IMR-90 (cell line): ENCODE results near the gene ST7. TPM values are rescaled to one million over a fixed set of nuclear protein-coding genes. Genes with fewer than 3 reads are reported as not detected.

ENCODE experiments used
- ATAC-seq: fragments of 200-7000 bp; cut with Tn5 transposase; 2 replicates; pipeline ENCODE4 v1.9.1; 2020; ENCODE audit warnings: low read depth, mild to moderate bottlenecking, moderate library complexity
- BruUV-seq: library from RNA; stranded (reverse); fragments of 400-500 nt; replicated peaks from 2 replicates; lab custom pipeline; 2021; lab: Mats Ljungman, UMichigan
- CTCF ChIA-PET: fragments of 300-600 bp; formaldehyde crosslinking; extraction: SDS; loops from one replicate; lab custom pipeline; 2021; ENCODE audit warnings: antibody characterized with exemption; lab: Yijun Ruan, JAX
- POLR2A ChIA-PET: fragments of 300-600 bp; sonication (Branson Sonifier 250); formaldehyde crosslinking; loops from one replicate; lab custom pipeline; 2022; ENCODE audit warnings: antibody characterized with exemption; ENCODE audit not compliant: unreplicated experiment; lab: Charles Lee
- DNase-seq: peaks from one replicate; pipeline ENCODE4 v3.0.0; 2013
- H2AFZ ChIP-seq: replicated peaks from 2 replicates; pipeline ENCODE3; 2013; ENCODE audit warnings: low read length, mild to moderate bottlenecking; ENCODE audit not compliant: poor library complexity
- H2AK5ac ChIP-seq: 2 replicates; pipeline ENCODE4 v1.6.1; 2013; ENCODE audit warnings: low read depth, low read length, inconsistent platforms
- H2AK9ac ChIP-seq: replicated peaks from 2 replicates; pipeline ENCODE3; 2013; ENCODE audit warnings: mild to moderate bottlenecking, low read depth, low read length, moderate library complexity; ENCODE audit not compliant: poor library complexity
- H2BK120ac ChIP-seq: 2 replicates; pipeline ENCODE4 v1.6.1; 2013; ENCODE audit warnings: low read depth, low read length, inconsistent platforms
- H2BK15ac ChIP-seq: 3 replicates; pipeline ENCODE4 v1.6.1; 2013; ENCODE audit warnings: low read depth, low read length, inconsistent platforms
- H2BK20ac ChIP-seq: 2 replicates; pipeline ENCODE4 v1.6.1; 2013; ENCODE audit warnings: low read depth, mild to moderate bottlenecking, inconsistent platforms, low read length, moderate library complexity
- H2BK5ac ChIP-seq: 2 replicates; pipeline ENCODE4 v1.6.1; 2013; ENCODE audit warnings: mild to moderate bottlenecking, low read depth, low read length, inconsistent platforms; ENCODE audit not compliant: poor library complexity, severe bottlenecking
- H3K14ac ChIP-seq: replicated peaks from 2 replicates; pipeline ENCODE4 v1.6.1; 2013; ENCODE audit warnings: low read depth, low read length, inconsistent platforms
- H3K18ac ChIP-seq: 2 replicates; pipeline ENCODE4 v1.6.1; 2013; ENCODE audit warnings: low read depth, low read length, control low read depth
- H3K23ac ChIP-seq: 2 replicates; pipeline ENCODE4 v1.6.1; 2013; ENCODE audit warnings: low read depth, low read length, inconsistent platforms
- H3K27ac ChIP-seq: 2 replicates; pipeline ENCODE4 v1.5.1; 2013; ENCODE audit warnings: mild to moderate bottlenecking, control low read depth, low read length; ENCODE audit not compliant: insufficient read depth
- H3K27me3 ChIP-seq: 2 replicates; pipeline ENCODE4 v1.6.1; 2013; ENCODE audit warnings: low read length; ENCODE audit not compliant: control insufficient read depth, insufficient read depth
- H3K36me3 ChIP-seq: 2 replicates; pipeline ENCODE4 v1.6.1; 2013; ENCODE audit warnings: low read length, mixed read lengths; ENCODE audit not compliant: control insufficient read depth, insufficient read depth
- H3K4ac ChIP-seq: 2 replicates; pipeline ENCODE4 v1.6.1; 2013; ENCODE audit warnings: low read depth, low read length, inconsistent platforms
- H3K4me1 ChIP-seq: 2 replicates; pipeline ENCODE4 v1.6.1; 2013; ENCODE audit warnings: low read length, mixed read lengths; ENCODE audit not compliant: control insufficient read depth, insufficient read depth
- H3K4me2 ChIP-seq: 2 replicates; pipeline ENCODE4 v1.6.1; 2013; ENCODE audit warnings: low read depth, mild to moderate bottlenecking, control low read depth, low read length, moderate library complexity
- H3K4me3 ChIP-seq: 2 replicates; pipeline ENCODE4 v1.5.1; 2013; ENCODE audit warnings: low read depth, mild to moderate bottlenecking, control low read depth, low read length, moderate library complexity; ENCODE audit not compliant: insufficient read depth
- H3K56ac ChIP-seq: 2 replicates; pipeline ENCODE4 v1.6.1; 2013; ENCODE audit warnings: low read length, inconsistent platforms; ENCODE audit not compliant: insufficient read depth; ENCODE audit errors: extremely low read depth
- H3K79me1 ChIP-seq, 2 experiments: 2 replicates each; pipeline ENCODE4 v1.6.1; 2013; ENCODE audit warnings: low read length in 2 of 2, inconsistent platforms in 1 of 2, low read depth in 1 of 2
- H3K9ac ChIP-seq: 2 replicates; pipeline ENCODE4 v1.6.1; 2013; ENCODE audit warnings: low read depth, low read length, control low read depth
- H3K9me1 ChIP-seq: 2 replicates; pipeline ENCODE4 v1.6.1; 2013; ENCODE audit warnings: low read length, inconsistent platforms; ENCODE audit not compliant: insufficient read depth
- H3K9me3 ChIP-seq: 2 replicates; pipeline ENCODE4 v1.6.1; 2013; ENCODE audit warnings: low read length; ENCODE audit not compliant: control insufficient read depth, insufficient read depth
- H4K20me1 ChIP-seq: 2 replicates; pipeline ENCODE4 v1.6.1; 2013; ENCODE audit warnings: low read length, inconsistent platforms; ENCODE audit not compliant: insufficient read depth
- H4K5ac ChIP-seq: 2 replicates; pipeline ENCODE4 v1.6.1; 2013; ENCODE audit warnings: mild to moderate bottlenecking, low read depth, low read length, control low read depth
- H4K8ac ChIP-seq, 2 experiments: 2 replicates each; pipeline ENCODE4 v1.6.1; 2013; ENCODE audit warnings: low read depth in 2 of 2, low read length in 2 of 2, control low read depth in 1 of 2, inconsistent platforms in 1 of 2
- H4K91ac ChIP-seq: 2 replicates; pipeline ENCODE4 v1.6.1; 2013; ENCODE audit warnings: low read depth, low read length, inconsistent platforms; ENCODE audit not compliant: insufficient read depth
- BHLHE40 ChIP-seq: fragments of 150-350 bp; IDR thresholded peaks from 2 replicates; pipeline ENCODE4 v1.6.1; 2016; ENCODE audit warnings: mild to moderate bottlenecking, low read depth, low read length
- CEBPB ChIP-seq: IDR thresholded peaks from 2 replicates; pipeline ENCODE4 v1.6.1; 2012; ENCODE audit warnings: low read depth, low read length, improper control_type of control experiment
- CHD1 ChIP-seq: IDR thresholded peaks from 2 replicates; pipeline ENCODE4 v1.6.1; 2012; ENCODE audit warnings: low read depth, low read length, improper control_type of control experiment
- CTCF ChIP-seq: conservative IDR thresholded peaks from 2 replicates; pipeline ENCODE4 v1.5.1; 2012; ENCODE audit warnings: mild to moderate bottlenecking, low read depth, low read length, improper control_type of control experiment
- ELK1 ChIP-seq: fragments of 150-350 bp; IDR thresholded peaks from 2 replicates; pipeline ENCODE4 v1.6.1; 2016; ENCODE audit warnings: low read depth, mild to moderate bottlenecking, low read length, moderate library complexity, borderline replicate concordance
- FOS ChIP-seq: fragments of 150-350 bp; IDR thresholded peaks from 2 replicates; pipeline ENCODE4 v1.6.1; 2016; ENCODE audit warnings: low read depth, low read length
- MAZ ChIP-seq: IDR thresholded peaks from 2 replicates; pipeline ENCODE4 v1.6.1; 2012; ENCODE audit warnings: low read depth, mild to moderate bottlenecking, low read length, improper control_type of control experiment, moderate library complexity, borderline replicate concordance
- POLR2A ChIP-seq: IDR thresholded peaks from 2 replicates; pipeline ENCODE4 v1.6.1; 2012; ENCODE audit warnings: mild to moderate bottlenecking, low read depth, low read length
- RCOR1 ChIP-seq: IDR thresholded peaks from 2 replicates; pipeline ENCODE4 v1.6.1; 2012; ENCODE audit warnings: mild to moderate bottlenecking, low read length, improper control_type of control experiment; ENCODE audit not compliant: insufficient replicate concordance
- RFX5 ChIP-seq: IDR thresholded peaks from 2 replicates; pipeline ENCODE4 v1.8.0; 2012; ENCODE audit warnings: low read depth, mild to moderate bottlenecking, low read length, moderate library complexity
- SMC3 ChIP-seq: fragments of 150-350 bp; IDR thresholded peaks from 2 replicates; pipeline ENCODE4 v1.6.1; 2016; ENCODE audit warnings: low read depth, mild to moderate bottlenecking, antibody characterized with exemption, low read length, moderate library complexity
- WGBS, 2 experiments: methylation state at CpG; one replicate each; pipeline versions ENCODE4 v1.1.5 to v1.1.7; 2013; ENCODE audit warnings: missing lambda C conversion rate in 2 of 2; ENCODE audit not compliant: insufficient read length in 1 of 2; ENCODE audit errors: extremely low coverage in 2 of 2; 5-methylcytosine and 5-hydroxymethylcytosine counted together
- dilution Hi-C: fragments of 300-500 bp; cut with HindIII; formaldehyde crosslinking; loops from one replicate; pipeline ENCODE4 v1.14.3; 2018; ENCODE audit warnings: low sequenced_read_pairs; ENCODE audit not compliant: unreplicated experiment
- in situ Hi-C: fragments of 300-500 bp; cut with MboI; formaldehyde crosslinking; loops from 3 replicates; pipeline ENCODE4 v1.14.3; 2019; ENCODE audit warnings: low sequenced_read_pairs, inconsistent platforms, mixed read lengths
- intact Hi-C: fragments of 100-400 bp; cut with micrococcal nuclease; formaldehyde crosslinking; loops from 2 replicates; pipeline ENCODE4 v1.10.0; 2022
- polyA plus RNA-seq, 3 experiments: library from polyadenylated mRNA; depleted of rRNA; stranded (reverse); fragments of >200 nt; gene quantifications; 2 replicates each; pipeline ENCODE4 v1.2.3, GENCODE V29; 2012; ENCODE audit warnings: low replicate concordance in 1 of 3
- total RNA-seq: library from RNA; depleted of rRNA; stranded (reverse); fragments of >200 nt; gene quantifications from 2 replicates; pipeline ENCODE4 v1.2.3, GENCODE V29; 2012
- TF ChIP-seq, protein P1 (sequence below): fragments of 150-350 bp; IDR thresholded peaks from 2 replicates; pipeline ENCODE4 v1.6.1; 2017; ENCODE audit warnings: mild to moderate bottlenecking, antibody characterized with exemption, low read length, low read depth

ST7 gene
- total and polyA plus RNA-seq, 2 of the 4 experiments (the other 2 are of a cell fraction) = 18.6 to 26.0 TPM

GRCh38 chr7:117021366-117021765 lies 68.1 kb downstream of the ST7 start:
- dilution Hi-C loops (no loop called here), intact Hi-C loops (loop anchor here (5.0 kb wide), 1 partner anchor 41 kb away; no protein-coding TSS in a partner anchor), in situ Hi-C loops (no loop called here)
- H3K4me1 ChIP-seq = peaks cover 3% of the 10 kb centered on the region
- BruUV-seq = no TSS peak
- no peaks in the 10 kb centered on the region for H3K27me3 ChIP-seq
- H2BK5ac ChIP-seq = no peak overlapping the region
- H2BK15ac ChIP-seq = no peak overlapping the region
- H2AK9ac ChIP-seq = no peak overlapping the region
- no peak overlapping the region for H2AK5ac ChIP-seq
- no peaks in the 10 kb centered on the region for H3K36me3 ChIP-seq
- no peak overlapping the region for H3K18ac ChIP-seq
- no peak overlapping the region for H3K27ac ChIP-seq
- no peak overlapping the region for H2BK20ac ChIP-seq
- H3K23ac ChIP-seq = no peak overlapping the region
- H3K9me1 ChIP-seq = no peaks in the 10 kb centered on the region
- no peak overlapping the region for H3K9ac ChIP-seq
- H4K91ac ChIP-seq = no peak overlapping the region
- H3K9me3 ChIP-seq = no peaks in the 10 kb centered on the region
- H3K56ac ChIP-seq = no peak overlapping the region
- H3K4ac ChIP-seq = no peak overlapping the region
- no peak overlapping the region for H2BK120ac ChIP-seq
- H4K20me1 ChIP-seq = no peaks in the 10 kb centered on the region
- H3K4me2 ChIP-seq = peak overlapping the region; percentile 83
- H3K4me3 ChIP-seq = no peak overlapping the region
- no peak for TF ChIP-seq POLR2A
- no peak for TF ChIP-seq SMC3
- TF ChIP-seq CEBPB = no peak
- TF ChIP-seq FOS = no peak
- TF ChIP-seq, protein P1, sequence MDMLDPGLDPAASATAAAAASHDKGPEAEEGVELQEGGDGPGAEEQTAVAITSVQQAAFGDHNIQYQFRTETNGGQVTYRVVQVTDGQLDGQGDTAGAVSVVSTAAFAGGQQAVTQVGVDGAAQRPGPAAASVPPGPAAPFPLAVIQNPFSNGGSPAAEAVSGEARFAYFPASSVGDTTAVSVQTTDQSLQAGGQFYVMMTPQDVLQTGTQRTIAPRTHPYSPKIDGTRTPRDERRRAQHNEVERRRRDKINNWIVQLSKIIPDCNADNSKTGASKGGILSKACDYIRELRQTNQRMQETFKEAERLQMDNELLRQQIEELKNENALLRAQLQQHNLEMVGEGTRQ = no peak
- no peak for TF ChIP-seq RFX5
- TF ChIP-seq CTCF = no peak
- no peak for TF ChIP-seq MAZ
- TF ChIP-seq BHLHE40 = no peak
- TF ChIP-seq CHD1 = no peak
- no peak for TF ChIP-seq ELK1
- TF ChIP-seq RCOR1 = no peak
- H4K5ac ChIP-seq = no peak overlapping the region
- ChIA-PET CTCF (no interaction called here), POLR2A (no interaction called here)
- DNase-seq = no peak
- WGBS, 2 experiments = no CpG with 5 or more reads among the region's 2 CpGs
- no peak for ATAC-seq
- H3K14ac ChIP-seq = no peak overlapping the region
- no peak overlapping the region for H2AFZ ChIP-seq
- no peak overlapping the region for H4K8ac ChIP-seq
- H3K79me1 ChIP-seq = peaks cover 7 to 36% of the 10 kb centered on the region in 2 experiments
